T-helper 17 cell (primary cell): Measurements from ENCODE around the gene PGBD5. TPM values are rescaled to one million over a fixed set of nuclear protein-coding genes. Genes with fewer than 3 reads are reported as not detected.

Source experiments
- ATAC-seq: fragments of 150-1000 bp; cut with Tn5 transposase; 2 replicates; pipeline ENCODE4 v1.10.0; 2021; ENCODE audit warnings: mild to moderate bottlenecking, moderate library complexity
- DNase-seq, 3 donors: peaks; one replicate each; pipeline versions ENCODE4 v3.0.0 to v3.0.0-alpha.2; 2020 to 2021
- H3K9me3 ChIP-seq: one replicate; pipeline ENCODE4 v1.7.0; 2013; ENCODE audit warnings: low read length, mild to moderate bottlenecking; ENCODE audit not compliant: control insufficient read depth, poor library complexity, severe bottlenecking
- H3K27ac Mint-ChIP-seq: one replicate; pipeline ENCODE4 v1.8.0; 2022; ENCODE audit warnings: mild to moderate bottlenecking, moderate library complexity, mixed read lengths
- H3K27me3 Mint-ChIP-seq: one replicate; pipeline ENCODE4 v1.8.0; 2022; ENCODE audit warnings: mixed read lengths
- H3K36me3 Mint-ChIP-seq: one replicate; pipeline ENCODE4 v1.8.0; 2022; ENCODE audit warnings: low read depth, mixed read lengths
- H3K4me1 Mint-ChIP-seq: one replicate; pipeline ENCODE4 v1.8.0; 2022; ENCODE audit warnings: mild to moderate bottlenecking, mixed read lengths
- H3K4me3 Mint-ChIP-seq: one replicate; pipeline ENCODE4 v1.8.0; 2022; ENCODE audit warnings: mild to moderate bottlenecking, moderate library complexity, mixed read lengths
- total RNA-seq, 4 donors: library from RNA in 2 of 4; stranded (reverse) in 2 of 4; gene quantifications; one replicate each; pipeline ENCODE4 v1.2.3 and lab custom pipeline; 2022 to 2026

The PGBD5 gene
- total RNA-seq, 2 donors from 2014 or later, result not detected

DNA sequence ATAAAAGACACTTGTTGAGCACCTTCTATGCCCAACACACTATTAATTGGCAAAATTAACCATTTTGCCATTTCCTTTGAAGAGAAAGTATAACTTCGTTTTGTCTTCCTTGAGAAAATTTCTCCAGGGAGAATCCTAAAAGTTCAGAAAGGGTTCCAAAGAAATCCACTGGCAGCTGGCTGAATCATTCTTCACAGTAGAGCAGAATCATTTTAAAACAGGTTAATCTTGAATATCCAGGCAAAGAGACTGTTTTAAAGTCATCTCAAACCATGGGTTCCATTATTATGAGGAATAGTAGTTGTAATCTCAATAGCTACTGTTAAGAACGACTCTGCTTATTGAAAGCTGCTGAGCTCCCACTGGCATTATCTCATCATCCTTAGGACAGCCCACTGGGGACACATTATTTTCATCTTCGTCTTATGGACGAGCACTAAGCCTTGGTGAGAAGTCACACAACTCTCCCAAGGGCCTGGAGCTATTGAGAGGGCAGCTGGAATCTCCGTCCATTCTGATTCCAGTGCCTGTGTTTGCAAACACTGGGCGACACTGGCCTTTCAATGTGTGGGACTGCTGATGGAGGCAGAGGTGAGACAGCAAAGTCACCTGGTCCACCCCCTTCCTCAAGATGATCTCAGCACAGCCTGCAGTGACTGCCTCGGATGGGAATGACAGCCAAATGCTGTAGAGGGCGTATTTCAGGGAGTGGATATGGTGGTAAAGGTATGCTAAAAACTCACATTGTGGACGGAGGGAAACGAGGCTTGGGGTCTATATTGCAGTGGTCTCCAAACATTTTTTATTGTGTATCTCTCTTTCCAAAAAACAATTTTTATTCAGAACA is 15.3 kb upstream of the PGBD5 start:
- Mint-ChIP-seq H3K4me3 (no peak overlapping the region), H3K4me1 (no peaks in the 10 kb centered on the region), H3K27me3 (peaks cover 40% of the 10 kb centered on the region), H3K27ac (no peak overlapping the region), H3K36me3 (no peaks in the 10 kb centered on the region)
- DNase-seq, result no peak
- ATAC-seq, result no peak
- no peaks in the 10 kb centered on the region for H3K9me3 ChIP-seq

DNA sequence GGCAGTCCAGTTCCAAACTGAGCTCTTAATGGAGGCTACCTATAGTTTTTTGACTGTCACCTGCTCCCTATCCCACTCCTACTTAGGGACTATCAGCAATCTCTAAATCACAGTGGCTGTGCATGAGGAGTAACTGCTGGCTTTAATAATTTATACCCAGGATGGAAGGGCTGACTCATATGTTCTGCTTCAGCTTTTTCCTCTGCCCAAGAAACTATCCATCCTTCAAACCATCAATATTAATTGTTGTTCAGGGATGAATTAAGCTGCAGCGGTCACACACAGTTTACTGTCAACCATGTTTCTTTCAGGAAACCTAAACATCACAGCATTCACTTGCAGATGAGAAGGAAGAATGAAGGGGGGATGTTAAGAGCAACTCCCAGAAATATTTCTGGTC is 9.0 kb upstream of the PGBD5 start:
- H3K9me3 ChIP-seq, result no peaks in the 10 kb centered on the region
- Mint-ChIP-seq H3K27me3 (peaks cover 19% of the 10 kb centered on the region), H3K27ac (no peak overlapping the region), H3K36me3 (no peaks in the 10 kb centered on the region), H3K4me1 (no peaks in the 10 kb centered on the region), H3K4me3 (no peak overlapping the region)
- ATAC-seq (no peak), DNase-seq (no peak)

DNA sequence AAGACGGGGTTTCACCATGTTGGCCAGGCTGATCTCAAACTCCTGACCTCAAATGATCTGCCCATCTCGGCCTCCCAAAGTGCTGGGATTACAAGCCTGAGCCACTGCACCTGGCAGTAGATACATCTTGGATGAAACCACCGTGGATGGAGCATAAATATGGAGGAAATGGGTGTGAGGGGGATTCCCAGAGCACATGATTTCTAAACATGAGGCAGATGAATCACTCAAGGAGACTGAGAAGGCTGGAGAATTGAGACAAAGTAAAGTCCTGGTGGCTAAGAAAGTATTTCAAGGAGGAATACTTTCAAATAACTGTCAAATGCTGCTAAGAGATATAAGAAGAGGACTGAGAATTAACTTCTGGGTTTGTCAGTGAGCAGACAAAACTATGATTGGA is 5.4 kb upstream of the PGBD5 start:
- DNase-seq (no peak), ATAC-seq (no peak)
- peaks cover 3% of the 10 kb centered on the region for H3K36me3 Mint-ChIP-seq
- H3K27ac Mint-ChIP-seq, result no peak overlapping the region
- H3K27me3 Mint-ChIP-seq, result peaks cover 24% of the 10 kb centered on the region
- no peak overlapping the region for H3K4me3 Mint-ChIP-seq
- H3K4me1 Mint-ChIP-seq, result peaks cover 4% of the 10 kb centered on the region
- peaks cover 3% of the 10 kb centered on the region for H3K9me3 ChIP-seq

DNA sequence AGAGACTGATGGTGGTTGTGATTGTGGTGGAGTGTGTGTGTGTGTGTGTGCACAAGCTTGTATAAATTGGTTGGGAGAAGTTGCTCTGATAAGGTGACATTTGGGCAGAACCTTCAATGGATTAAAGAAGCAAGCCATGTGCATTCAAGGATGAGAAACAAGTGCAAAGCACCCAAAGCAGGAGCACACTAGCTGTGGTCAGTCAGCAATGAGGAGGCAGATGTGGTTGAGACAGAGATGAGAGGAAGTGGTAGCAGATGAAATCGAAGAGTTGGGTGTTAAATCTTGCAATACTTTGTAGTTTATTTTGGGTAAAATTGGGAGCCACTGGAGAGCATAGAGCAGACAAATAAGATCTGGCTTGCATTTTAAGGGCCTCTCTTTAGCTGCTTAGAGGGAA is 4.4 kb upstream of the PGBD5 start:
- ATAC-seq (no peak), DNase-seq (no peak)
- no peak overlapping the region for H3K27ac Mint-ChIP-seq
- H3K9me3 ChIP-seq, result peaks cover 3% of the 10 kb centered on the region
- no peak overlapping the region for H3K4me3 Mint-ChIP-seq
- peaks cover 4% of the 10 kb centered on the region for H3K4me1 Mint-ChIP-seq
- peaks cover 24% of the 10 kb centered on the region for H3K27me3 Mint-ChIP-seq
- H3K36me3 Mint-ChIP-seq, result peaks cover 3% of the 10 kb centered on the region

DNA sequence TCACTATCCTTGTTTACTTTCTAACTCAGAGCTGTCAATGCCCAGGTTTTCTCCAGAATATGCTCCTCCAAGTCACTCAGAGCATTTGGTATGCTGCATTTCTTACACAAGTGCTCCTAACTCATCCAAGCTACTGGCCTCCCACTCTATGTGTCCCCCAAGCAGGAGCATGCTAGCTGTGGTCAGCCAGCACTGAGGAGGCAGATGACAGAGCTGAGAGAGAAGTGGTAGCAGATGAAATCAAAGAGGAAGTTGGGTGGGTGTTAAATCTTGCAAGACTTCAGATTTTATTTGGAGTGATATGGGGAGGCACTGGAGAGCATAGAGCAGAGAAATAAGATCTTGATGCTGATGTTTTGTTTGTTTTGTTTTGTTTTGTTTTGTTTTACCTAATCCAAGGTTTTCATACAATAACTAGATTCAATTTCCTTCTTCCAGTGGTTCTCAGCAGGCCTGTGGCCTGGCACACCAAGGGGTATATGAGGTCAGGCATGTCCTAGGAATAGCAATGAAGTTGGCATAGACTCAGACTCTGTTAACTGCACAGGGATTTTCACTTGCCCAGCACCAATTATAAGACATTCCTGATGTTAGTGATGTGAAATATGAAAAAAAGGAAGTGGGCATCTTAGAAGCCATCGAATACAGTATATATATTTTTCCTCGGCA is 3.1 kb upstream of the PGBD5 start:
- ATAC-seq (no peak), DNase-seq (no peak)
- H3K27me3 Mint-ChIP-seq, result peaks cover 35% of the 10 kb centered on the region
- peaks cover 3% of the 10 kb centered on the region for H3K9me3 ChIP-seq
- peaks cover 3% of the 10 kb centered on the region for H3K36me3 Mint-ChIP-seq
- H3K27ac Mint-ChIP-seq, result no peak overlapping the region
- peaks cover 4% of the 10 kb centered on the region for H3K4me1 Mint-ChIP-seq
- H3K4me3 Mint-ChIP-seq, result no peak overlapping the region

DNA sequence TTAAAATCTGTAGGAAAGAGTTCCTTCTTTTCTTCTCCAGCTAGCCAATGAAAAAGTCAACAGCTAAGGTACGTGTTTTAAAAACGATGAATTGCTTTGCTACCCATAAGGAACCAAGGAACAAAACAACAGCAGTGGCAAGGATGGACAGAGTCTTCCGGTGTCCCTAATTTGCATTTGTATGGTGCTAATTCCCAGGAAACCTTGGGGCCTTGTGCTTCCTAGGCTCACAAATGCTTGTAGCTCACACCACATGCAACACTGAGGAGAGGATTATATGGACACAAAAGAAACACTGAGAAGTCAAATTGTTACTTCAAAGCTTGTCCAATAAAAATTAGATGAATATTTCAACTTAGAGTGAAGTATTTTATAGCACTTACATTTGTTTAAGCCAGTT is 1.8 kb upstream of the PGBD5 start:
- Mint-ChIP-seq H3K27ac (no peak overlapping the region), H3K36me3 (peaks cover 3% of the 10 kb centered on the region), H3K4me3 (no peak overlapping the region), H3K27me3 (peaks cover 47% of the 10 kb centered on the region), H3K4me1 (peaks cover 4% of the 10 kb centered on the region)
- no peak for ATAC-seq
- peaks cover 3% of the 10 kb centered on the region for H3K9me3 ChIP-seq
- no peak for DNase-seq

DNA sequence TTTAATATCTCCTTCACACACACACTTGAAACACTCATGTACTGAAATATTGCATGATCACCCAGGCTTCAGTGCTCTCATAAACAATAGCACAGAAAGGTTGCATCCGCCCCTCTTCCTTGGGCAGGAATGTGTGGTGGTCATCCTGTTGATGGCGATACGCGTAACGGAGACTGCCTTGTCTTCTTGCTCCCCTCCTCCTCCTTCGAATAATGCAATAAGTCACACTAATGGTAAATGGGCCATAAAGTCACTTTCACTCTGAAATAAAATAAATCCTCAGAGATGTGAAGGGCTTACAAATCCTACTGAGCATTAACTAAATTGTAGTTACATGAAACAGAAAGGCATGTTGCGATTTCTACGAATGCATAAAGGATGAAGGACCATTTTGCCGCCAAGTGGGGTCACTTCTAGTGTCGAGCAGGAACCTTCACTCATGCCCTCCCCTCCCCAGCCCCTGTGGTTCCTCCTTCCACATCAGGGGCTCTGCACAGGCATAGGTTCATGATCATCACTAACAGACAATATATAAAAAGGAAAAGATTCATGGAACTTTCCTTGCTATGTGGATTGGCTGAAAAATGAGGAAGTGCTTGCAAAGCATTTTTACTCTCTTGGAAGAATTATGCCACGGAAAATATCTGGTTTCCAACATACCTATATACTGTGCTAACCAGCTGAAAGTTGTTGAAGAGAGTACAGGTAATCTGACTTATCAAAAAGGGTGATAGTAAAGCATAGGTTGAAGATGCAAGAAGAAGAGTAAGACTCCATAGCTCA is 1.2 kb upstream of the PGBD5 start:
- H3K27me3 Mint-ChIP-seq, result peaks cover 54% of the 10 kb centered on the region
- H3K27ac Mint-ChIP-seq, result no peak overlapping the region
- ATAC-seq (no peak), DNase-seq (no peak)
- H3K36me3 Mint-ChIP-seq, result peaks cover 5% of the 10 kb centered on the region
- peaks cover 3% of the 10 kb centered on the region for H3K9me3 ChIP-seq
- H3K4me3 Mint-ChIP-seq, result peak overlapping the region; percentile 84
- H3K4me1 Mint-ChIP-seq, result peaks cover 4% of the 10 kb centered on the region

DNA sequence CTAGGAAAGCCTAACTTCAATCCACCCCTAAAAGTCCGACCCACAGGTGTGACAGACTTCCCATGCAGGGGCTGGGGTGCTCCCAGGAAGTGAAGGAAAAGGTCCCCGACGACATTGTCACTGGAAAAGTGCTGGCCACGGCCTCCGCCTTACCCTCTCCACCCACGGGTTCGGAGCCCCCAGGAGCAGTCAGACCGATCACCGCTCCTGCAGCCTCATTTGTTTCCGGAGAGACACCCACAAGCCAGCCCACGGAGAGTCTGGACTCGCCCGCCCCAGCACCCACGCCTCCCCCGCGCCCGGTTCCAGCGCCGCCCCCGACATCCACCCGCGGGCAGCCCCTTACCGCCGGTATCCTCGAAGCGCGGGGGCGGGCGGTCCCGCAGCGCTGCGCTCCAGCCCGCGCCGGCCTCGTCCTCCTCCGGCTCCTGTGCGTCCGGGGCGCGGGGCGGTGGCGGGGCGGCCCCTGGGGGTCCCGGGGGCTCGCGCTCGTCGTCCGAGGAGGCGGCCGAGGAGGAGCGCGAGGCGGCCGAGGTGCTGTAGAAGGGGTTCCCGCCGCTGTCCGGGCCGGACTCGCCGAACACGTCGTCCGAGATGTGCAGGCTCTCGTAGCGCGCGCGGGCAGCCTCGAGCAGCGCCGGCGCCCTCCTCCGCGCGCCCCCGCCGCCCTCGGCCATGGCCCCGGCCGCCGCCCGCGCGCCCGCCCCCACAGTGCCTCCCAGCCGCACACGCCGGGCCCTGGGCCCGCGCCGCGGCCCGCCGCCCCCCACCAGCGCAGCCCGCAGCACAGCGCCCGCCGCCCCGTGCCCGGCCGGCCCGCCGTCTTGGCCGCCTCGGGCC is 660 bp downstream of the PGBD5 start:
- peak overlapping the region; percentile 66 for H3K4me3 Mint-ChIP-seq
- H3K4me1 Mint-ChIP-seq, result peaks cover 4% of the 10 kb centered on the region
- DNase-seq (no peak), ATAC-seq (no peak)
- H3K36me3 Mint-ChIP-seq, result peaks cover 5% of the 10 kb centered on the region
- H3K27ac Mint-ChIP-seq, result peak overlapping the region; percentile 27
- peaks cover 3% of the 10 kb centered on the region for H3K9me3 ChIP-seq
- peaks cover 57% of the 10 kb centered on the region for H3K27me3 Mint-ChIP-seq

DNA sequence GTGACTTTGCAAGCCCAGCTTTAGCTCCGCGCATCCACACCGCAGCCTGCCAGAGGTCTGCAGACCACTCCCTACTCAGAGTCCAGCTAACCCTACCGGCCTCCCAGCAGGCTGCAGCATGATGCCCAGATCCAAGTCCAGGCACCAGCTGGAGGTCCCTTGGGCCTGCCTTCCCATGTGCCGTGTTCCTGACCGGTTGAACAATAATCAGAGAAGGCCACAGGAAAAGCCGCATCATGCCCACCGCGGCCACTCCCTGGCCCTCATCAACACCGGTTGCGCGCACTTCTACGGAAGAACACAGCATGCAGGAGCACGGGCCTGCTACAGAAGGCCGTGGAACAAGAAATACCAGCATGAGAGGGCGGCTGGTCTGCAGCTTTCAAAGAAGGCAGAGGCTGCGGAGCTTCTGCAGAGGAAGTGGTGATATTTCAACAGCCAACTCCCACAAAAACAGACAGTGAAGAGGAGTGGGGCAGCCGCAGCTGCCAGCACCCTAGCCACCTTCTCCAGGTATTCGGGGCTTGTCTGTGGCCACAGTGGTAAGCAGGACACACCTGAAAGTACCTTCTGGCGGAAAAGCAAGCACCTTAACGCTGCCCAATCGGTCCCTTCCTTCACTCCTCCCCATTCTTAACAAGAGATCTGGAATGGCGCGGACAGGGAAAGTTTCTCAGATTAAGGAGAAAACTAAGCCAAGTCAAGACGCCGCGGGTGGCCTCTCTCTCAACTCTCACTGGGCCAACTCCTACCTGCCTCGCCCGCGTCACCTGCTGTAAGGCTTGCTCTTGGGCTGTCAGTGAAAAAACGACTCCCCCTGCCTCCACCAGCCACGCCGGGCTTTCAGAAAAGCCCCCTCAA is 1.5 kb downstream of the PGBD5 start:
- ATAC-seq (no peak), DNase-seq (no peak)
- Mint-ChIP-seq H3K27me3 (peaks cover 58% of the 10 kb centered on the region), H3K4me1 (peaks cover 4% of the 10 kb centered on the region), H3K36me3 (peaks cover 5% of the 10 kb centered on the region), H3K27ac (peak overlapping the region; percentile 27), H3K4me3 (peak overlapping the region; percentile 66)
- H3K9me3 ChIP-seq, result peaks cover 3% of the 10 kb centered on the region

DNA sequence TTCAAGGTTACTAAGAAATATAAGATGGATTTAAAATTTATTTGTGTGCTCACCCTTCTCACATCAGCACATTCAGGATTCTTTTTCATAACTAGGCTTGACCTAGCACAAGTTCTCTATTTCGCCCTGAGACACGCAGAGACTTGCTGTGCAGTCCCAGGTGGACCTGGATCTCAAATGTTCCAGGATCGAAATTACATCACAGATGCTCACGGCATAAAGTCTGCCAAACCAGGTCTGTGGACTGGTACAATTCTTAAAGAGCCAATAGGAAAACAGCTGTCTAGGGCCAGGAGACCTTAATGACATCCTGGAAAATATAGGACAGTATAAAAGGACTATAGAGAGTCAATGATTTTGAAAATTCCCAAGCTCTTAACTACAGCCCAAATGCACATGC is 2.2 kb downstream of the PGBD5 start:
- Mint-ChIP-seq H3K27me3 (peaks cover 58% of the 10 kb centered on the region), H3K4me3 (peak overlapping the region; percentile 66), H3K36me3 (peaks cover 5% of the 10 kb centered on the region), H3K4me1 (peaks cover 4% of the 10 kb centered on the region), H3K27ac (no peak overlapping the region)
- H3K9me3 ChIP-seq, result peaks cover 3% of the 10 kb centered on the region
- ATAC-seq (no peak), DNase-seq (no peak)

DNA sequence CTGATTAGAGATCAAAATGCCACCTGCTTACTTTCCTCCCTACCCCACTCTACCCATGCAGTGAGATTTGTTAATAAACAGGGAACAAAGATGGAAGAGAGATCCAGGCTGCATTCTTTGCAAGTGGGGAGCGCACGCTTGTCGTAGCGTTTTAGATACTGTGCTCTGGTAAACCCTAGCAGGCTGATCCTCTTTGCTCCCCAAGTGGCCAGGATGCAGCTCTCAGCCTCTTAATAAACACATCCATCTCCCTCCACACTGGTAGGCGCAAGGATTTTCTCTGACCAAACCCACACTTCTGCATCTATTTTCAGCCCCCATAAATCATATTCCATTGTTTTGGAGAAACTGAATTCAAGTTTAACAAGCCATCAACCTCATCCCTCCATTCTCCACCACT is 2.9 kb downstream of the PGBD5 start:
- peaks cover 65% of the 10 kb centered on the region for H3K27me3 Mint-ChIP-seq
- H3K36me3 Mint-ChIP-seq, result peaks cover 5% of the 10 kb centered on the region
- no peak overlapping the region for H3K27ac Mint-ChIP-seq
- no peak for DNase-seq
- H3K9me3 ChIP-seq, result peaks cover 3% of the 10 kb centered on the region
- H3K4me1 Mint-ChIP-seq, result peaks cover 4% of the 10 kb centered on the region
- no peak for ATAC-seq
- no peak overlapping the region for H3K4me3 Mint-ChIP-seq
